ENCODE data around the gene RND3.

DNA sequence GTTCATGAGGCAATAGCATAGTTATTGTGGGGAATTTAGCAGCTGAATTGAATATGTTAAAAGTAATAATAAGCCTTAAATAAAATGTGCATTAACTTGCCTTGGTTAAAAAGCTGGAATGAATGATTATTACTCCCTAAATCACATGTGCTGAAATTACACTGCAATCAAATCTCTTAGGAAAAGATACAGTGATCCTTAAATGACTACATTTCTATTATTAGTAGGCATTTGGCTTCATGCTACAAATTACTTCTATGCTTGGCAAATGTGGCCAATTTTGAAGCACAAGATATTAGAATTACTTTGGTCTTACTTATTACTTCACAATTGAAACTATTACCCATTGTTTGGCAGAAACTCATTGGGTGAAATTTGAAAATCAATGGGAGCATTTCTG is 5.4 kb downstream of the RND3 start:
- TF ChIP-seq POLR2AphosphoS5 (IDR thresholded peaks at IDR 0.05; ENCODE audit: low read depth, low read length) (no peak), POLR2A (IDR thresholded peaks at IDR 0.05; ENCODE audit: low read depth, low read length) (no peak), TAF1 (IDR thresholded peaks at IDR 0.05; ENCODE audit: low read depth, low read length) (no peak)
